ENCODE measurements around the gene TCF23. TPM values are rescaled to one million over a fixed set of nuclear protein-coding genes. Genes with fewer than 3 reads are reported as not detected.

Gene TCF23
- total and polyA plus RNA-seq, 2 experiments from 2014 or later, result 0.03 to 0.07 TPM

DNA sequence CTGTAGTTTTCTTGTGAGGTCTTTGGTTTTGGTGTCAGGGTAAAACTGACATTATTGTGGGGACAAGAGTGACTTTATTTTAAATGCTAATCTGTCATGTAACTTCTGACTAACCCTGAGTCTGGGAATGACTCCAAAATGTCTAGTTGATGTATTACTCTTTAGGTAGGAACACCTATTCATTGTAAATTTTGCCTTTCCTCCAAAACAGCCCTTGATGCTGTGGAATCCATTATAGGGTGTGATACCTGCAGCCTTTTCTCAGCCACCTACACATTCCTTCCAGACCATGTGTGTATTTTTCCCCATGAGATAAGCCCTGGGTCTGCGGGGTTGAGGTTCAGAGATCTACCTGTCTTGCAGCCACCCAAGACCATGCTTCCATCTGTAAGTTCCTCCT is 5.5 kb upstream of the TCF23 start:
- H3K4me2 ChIP-seq, result no peak overlapping the region
- DNase-seq (ENCODE audit: low spot score), result no peak
- H3K27me3 Mint-ChIP-seq (ENCODE audit: insufficient read depth, low read depth, poor library complexity), result peaks cover 7% of the 10 kb centered on the region
- H3K4me3 Mint-ChIP-seq, result no peak overlapping the region
- H3K27ac ChIP-seq (ENCODE audit: low read depth), result no peak overlapping the region
- H4K20me1 ChIP-seq (replicated peaks; ENCODE audit: insufficient read depth), result no peaks in the 10 kb centered on the region
- no peak overlapping the region for H3K27ac Mint-ChIP-seq
- no peaks in the 10 kb centered on the region for H3F3A ChIP-seq (replicated peaks; ENCODE audit: low read depth)
- no peak overlapping the region for H2AFZ ChIP-seq
- no peaks in the 10 kb centered on the region for H3K36me3 ChIP-seq (ENCODE audit: insufficient read depth)
- no peaks in the 10 kb centered on the region for H3K4me1 ChIP-seq (ENCODE audit: insufficient read depth)
- no peak overlapping the region for H3K4me3 ChIP-seq
- H3K27me3 ChIP-seq (ENCODE audit: insufficient read depth), result no peaks in the 10 kb centered on the region
- no peaks in the 10 kb centered on the region for H3K36me3 Mint-ChIP-seq (ENCODE audit: low read depth)
- H3K9me3 Mint-ChIP-seq, result no peaks in the 10 kb centered on the region
- H3K79me2 ChIP-seq (replicated peaks; ENCODE audit: insufficient read depth), result no peaks in the 10 kb centered on the region
- no peaks in the 10 kb centered on the region for H3K4me1 Mint-ChIP-seq
- no peak for TF ChIP-seq JUNB (IDR thresholded peaks at IDR 0.05; ENCODE audit: unreplicated experiment)
- no peak for TF ChIP-seq POLR2AphosphoS5 (IDR thresholded peaks at IDR 0.05; ENCODE audit: low read depth)
- H3K9me2 ChIP-seq (ENCODE audit: insufficient read depth), result no peaks in the 10 kb centered on the region
- no peak for ATAC-seq

DNA sequence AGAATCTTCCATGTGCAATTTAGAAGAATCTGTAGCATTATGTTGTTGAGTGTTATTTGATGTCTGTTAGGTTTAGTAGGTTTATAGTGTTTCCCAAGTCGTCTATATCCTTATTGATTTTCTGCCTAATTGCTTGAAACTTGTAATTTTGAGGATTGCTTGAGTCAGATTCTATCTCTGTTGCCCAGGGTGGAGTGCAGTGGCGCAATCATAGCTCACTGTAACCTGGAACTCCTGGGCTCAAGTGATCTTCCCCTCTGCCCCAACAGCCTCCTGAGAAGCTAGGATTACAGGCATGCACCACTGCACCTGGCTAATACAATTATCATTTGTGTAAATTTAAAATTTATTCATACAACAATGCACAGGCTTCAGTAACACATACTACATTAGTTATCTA is 3.1 kb upstream of the TCF23 start:
- no peaks in the 10 kb centered on the region for H3F3A ChIP-seq (replicated peaks; ENCODE audit: low read depth)

More for the DNA sequence above, 3.1 kb upstream of the TCF23 start:
- TF ChIP-seq ZNF114 (CRISPR knock-in tag; IDR thresholded peaks at IDR 0.05), result no peak
- TF ChIP-seq POLR2AphosphoS5 (IDR thresholded peaks at IDR 0.05; ENCODE audit: low read depth), result no peak
- no peak for TF ChIP-seq STAT1 (IDR thresholded peaks at IDR 0.05; ENCODE audit: unreplicated experiment)
- TF ChIP-seq ZNF331 (CRISPR knock-in tag; IDR thresholded peaks at IDR 0.05; ENCODE audit: low read depth), result no peak
- TF ChIP-seq EZH2phosphoT487 (IDR thresholded peaks at IDR 0.05; ENCODE audit: unreplicated experiment), result no peak
- TF ChIP-seq, protein P1, sequence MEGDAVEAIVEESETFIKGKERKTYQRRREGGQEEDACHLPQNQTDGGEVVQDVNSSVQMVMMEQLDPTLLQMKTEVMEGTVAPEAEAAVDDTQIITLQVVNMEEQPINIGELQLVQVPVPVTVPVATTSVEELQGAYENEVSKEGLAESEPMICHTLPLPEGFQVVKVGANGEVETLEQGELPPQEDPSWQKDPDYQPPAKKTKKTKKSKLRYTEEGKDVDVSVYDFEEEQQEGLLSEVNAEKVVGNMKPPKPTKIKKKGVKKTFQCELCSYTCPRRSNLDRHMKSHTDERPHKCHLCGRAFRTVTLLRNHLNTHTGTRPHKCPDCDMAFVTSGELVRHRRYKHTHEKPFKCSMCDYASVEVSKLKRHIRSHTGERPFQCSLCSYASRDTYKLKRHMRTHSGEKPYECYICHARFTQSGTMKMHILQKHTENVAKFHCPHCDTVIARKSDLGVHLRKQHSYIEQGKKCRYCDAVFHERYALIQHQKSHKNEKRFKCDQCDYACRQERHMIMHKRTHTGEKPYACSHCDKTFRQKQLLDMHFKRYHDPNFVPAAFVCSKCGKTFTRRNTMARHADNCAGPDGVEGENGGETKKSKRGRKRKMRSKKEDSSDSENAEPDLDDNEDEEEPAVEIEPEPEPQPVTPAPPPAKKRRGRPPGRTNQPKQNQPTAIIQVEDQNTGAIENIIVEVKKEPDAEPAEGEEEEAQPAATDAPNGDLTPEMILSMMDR (conservative IDR thresholded peaks at IDR 0.05; ENCODE audit: low read depth in 2 of 2), result no peak
- TF ChIP-seq JUNB (IDR thresholded peaks at IDR 0.05; ENCODE audit: unreplicated experiment), result no peak
- no peak for TF ChIP-seq NANOG (IDR thresholded peaks at IDR 0.05; ENCODE audit: borderline replicate concordance)
- TF ChIP-seq, protein P2, sequence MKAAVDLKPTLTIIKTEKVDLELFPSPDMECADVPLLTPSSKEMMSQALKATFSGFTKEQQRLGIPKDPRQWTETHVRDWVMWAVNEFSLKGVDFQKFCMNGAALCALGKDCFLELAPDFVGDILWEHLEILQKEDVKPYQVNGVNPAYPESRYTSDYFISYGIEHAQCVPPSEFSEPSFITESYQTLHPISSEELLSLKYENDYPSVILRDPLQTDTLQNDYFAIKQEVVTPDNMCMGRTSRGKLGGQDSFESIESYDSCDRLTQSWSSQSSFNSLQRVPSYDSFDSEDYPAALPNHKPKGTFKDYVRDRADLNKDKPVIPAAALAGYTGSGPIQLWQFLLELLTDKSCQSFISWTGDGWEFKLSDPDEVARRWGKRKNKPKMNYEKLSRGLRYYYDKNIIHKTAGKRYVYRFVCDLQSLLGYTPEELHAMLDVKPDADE (IDR thresholded peaks at IDR 0.05), result no peak
- no peak for TF ChIP-seq CREB1 (CRISPR knock-in tag; IDR thresholded peaks at IDR 0.05; ENCODE audit: low read depth)
- no peak for TF ChIP-seq EZH2 (IDR thresholded peaks at IDR 0.05; ENCODE audit: low read depth, unreplicated experiment)
- Histone ChIP-seq H3K79me2 (replicated peaks; ENCODE audit: insufficient read depth) (no peaks in the 10 kb centered on the region), H3K4me2 (no peak overlapping the region), H3K4me3 (no peak overlapping the region), H4K20me1 (replicated peaks; ENCODE audit: insufficient read depth) (no peaks in the 10 kb centered on the region), H3K27ac (ENCODE audit: low read depth) (no peak overlapping the region), H3K27me3 (ENCODE audit: insufficient read depth) (no peaks in the 10 kb centered on the region), H3K9me2 (ENCODE audit: insufficient read depth) (no peaks in the 10 kb centered on the region), H2AFZ (no peak overlapping the region), H3K36me3 (ENCODE audit: insufficient read depth) (no peaks in the 10 kb centered on the region), H3K4me1 (ENCODE audit: insufficient read depth) (no peaks in the 10 kb centered on the region)
- H3K27me3 Mint-ChIP-seq (ENCODE audit: insufficient read depth, low read depth, poor library complexity), result peaks cover 5% of the 10 kb centered on the region
- no peak overlapping the region for H3K4me3 Mint-ChIP-seq
- H3K9me3 Mint-ChIP-seq, result no peaks in the 10 kb centered on the region
- H3K36me3 Mint-ChIP-seq (ENCODE audit: low read depth), result no peaks in the 10 kb centered on the region
- H3K27ac Mint-ChIP-seq, result no peak overlapping the region
- H3K4me1 Mint-ChIP-seq, result no peaks in the 10 kb centered on the region
- DNase-seq (ENCODE audit: low spot score), result no peak
- ATAC-seq, result no peak
